Thyroid gland (tissue), 4 donors: Measurements from ENCODE around the gene TLR9.

Source experiments
- CTCF ChIP-seq, 6 experiments: fragments of 200-600 bp in 3 of 6; fragments of 450-650 bp in 3 of 6; sonication (generic) in 3 of 6; IDR thresholded peaks; one replicate each; pipeline ENCODE4 v1.5.1; 2016 to 2019; ENCODE audit warnings: antibody characterized with exemption in 6 of 6, mild to moderate bottlenecking in 2 of 6, inconsistent platforms in 1 of 6, moderate library complexity in 1 of 6
- POLR2A ChIP-seq, 2 donors: fragments of 450-650 bp; IDR thresholded peaks; one replicate each; pipeline ENCODE4 v1.6.1; 2017; ENCODE audit warnings: antibody characterized with exemption in 2 of 2, mild to moderate bottlenecking in 2 of 2, moderate library complexity in 1 of 2

- TF ChIP-seq CTCF (IDR thresholded peaks at IDR 0.05): no peak
- TF ChIP-seq POLR2A (IDR thresholded peaks at IDR 0.05): no peak
Observed at GRCh38 chr3:52248816-52249547, 23.5 kb upstream of the TLR9 start.
